Occipital lobe (tissue), 3 donors: ENCODE results near the gene EFS. TPM values are rescaled to one million over a fixed set of nuclear protein-coding genes. Genes with fewer than 3 reads are reported as not detected.
A peak's percentile ranks its signal among the peaks of the same experiment; 100 is the strongest.

Experiments
- DNase-seq: peaks from one replicate; lab custom pipeline; 2025; lab: John Stamatoyannopoulos, UW
- small RNA-seq: library from RNA; depleted of rRNA; stranded (forward); fragments of <200 nt; gene quantifications from one replicate; pipeline ENCODE3, GENCODE V24; 2014
- total RNA-seq: library from RNA; depleted of rRNA; stranded (reverse); fragments of >200 nt; gene quantifications from one replicate; pipeline ENCODE4 v1.2.3, GENCODE V29; 2014

Gene EFS
- total RNA-seq, 1 donor from 2014 or later, result 17.5 TPM

DNA sequence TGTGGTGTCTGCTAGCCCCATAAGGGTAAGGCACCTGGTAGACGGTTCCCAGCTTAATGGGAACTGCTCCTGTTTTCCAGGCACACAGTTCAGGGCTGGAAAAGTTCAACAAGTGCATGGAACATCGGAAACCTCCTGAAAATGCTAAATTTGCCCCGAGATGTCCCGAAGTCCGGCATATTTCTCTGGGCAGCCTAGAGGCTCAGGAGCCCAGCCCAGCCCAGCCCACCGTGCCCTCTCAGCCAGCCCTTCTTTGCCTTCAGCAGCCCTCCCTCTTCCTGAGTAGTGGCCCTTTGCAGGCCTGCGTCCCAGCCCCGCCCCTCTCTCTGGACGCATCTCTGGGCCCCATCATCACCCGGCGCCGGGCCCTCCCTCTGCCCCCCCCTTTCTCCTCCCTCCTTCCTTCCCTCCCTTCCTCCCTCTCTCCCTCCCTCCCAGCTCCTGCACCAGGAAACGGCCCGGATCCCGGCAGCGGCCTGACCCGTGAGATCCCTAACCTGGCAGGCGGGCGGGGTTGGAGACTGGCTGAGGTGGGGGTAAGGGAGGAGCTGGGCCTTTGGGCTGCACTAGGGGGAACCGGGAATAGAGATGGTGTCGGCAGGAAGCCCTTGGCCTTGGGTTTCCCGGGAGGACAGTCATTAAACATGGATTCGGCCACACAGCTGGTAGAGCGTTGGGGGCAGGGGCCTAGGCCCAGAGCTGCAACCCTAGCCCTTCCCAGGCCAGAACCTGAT, 58.4 kb downstream of the EFS start, which contains the start of gene BCL2L2:
TSS of gene BCL2L2 (plus strand) at position 422 of the 734 bp plus-strand sequence. CDS start 935 bp downstream, outside the sequence.
- peak; percentile 88 for DNase-seq

Small RNAs within 50 kb of the gene (small RNA-seq; reads per million reads assigned to genes)
- gene MIR208A, result not detected

Other genes with a start within 250 kb of the EFS start
- gene CEBPE, start 245.9 kb downstream of the EFS start, total RNA-seq, result 0.31 TPM
- gene SLC7A8, start 181.5 kb downstream of the EFS start, total RNA-seq, result 3.4 TPM
- not detected for gene RNF212B, start 127.2 kb downstream of the EFS start, total RNA-seq
- 2.5 TPM for gene HOMEZ, start 79.0 kb downstream of the EFS start, total RNA-seq
- 5.8 TPM for gene PPP1R3E, start 62.3 kb downstream of the EFS start, total RNA-seq
- gene BCL2L2, start 58.3 kb downstream of the EFS start, total RNA-seq, result 17.8 TPM
- gene PABPN1, start 43.7 kb downstream of the EFS start, total RNA-seq, result 59.6 TPM
- gene SLC22A17, start 12.3 kb downstream of the EFS start, total RNA-seq, result 158 TPM
- gene IL25, start 7.6 kb upstream of the EFS start, total RNA-seq, result not detected
- gene CMTM5, start 11.9 kb upstream of the EFS start, total RNA-seq, result 0.62 TPM
- not detected for gene MYH6, start 43.1 kb upstream of the EFS start, total RNA-seq
- gene MYH7, start 70.5 kb upstream of the EFS start, total RNA-seq, result 0.31 TPM
- gene NGDN, start 104.5 kb upstream of the EFS start, total RNA-seq, result 49.1 TPM
- gene ZFHX2, start 186.6 kb upstream of the EFS start, total RNA-seq, result 1.2 TPM
- 6.9 TPM for gene THTPA, start 191.1 kb upstream of the EFS start, total RNA-seq
- 10.0 TPM for gene AP1G2, start 202.6 kb upstream of the EFS start, total RNA-seq
- 28.9 TPM for gene JPH4, start 213.6 kb upstream of the EFS start, total RNA-seq